Measurements from ENCODE around the gene TBX18. TPM values are rescaled to one million over a fixed set of nuclear protein-coding genes. Genes with fewer than 3 reads are reported as not detected.

TBX18 gene
- total and polyA plus RNA-seq, 7 experiments from 2014 or later, result not detected

DNA sequence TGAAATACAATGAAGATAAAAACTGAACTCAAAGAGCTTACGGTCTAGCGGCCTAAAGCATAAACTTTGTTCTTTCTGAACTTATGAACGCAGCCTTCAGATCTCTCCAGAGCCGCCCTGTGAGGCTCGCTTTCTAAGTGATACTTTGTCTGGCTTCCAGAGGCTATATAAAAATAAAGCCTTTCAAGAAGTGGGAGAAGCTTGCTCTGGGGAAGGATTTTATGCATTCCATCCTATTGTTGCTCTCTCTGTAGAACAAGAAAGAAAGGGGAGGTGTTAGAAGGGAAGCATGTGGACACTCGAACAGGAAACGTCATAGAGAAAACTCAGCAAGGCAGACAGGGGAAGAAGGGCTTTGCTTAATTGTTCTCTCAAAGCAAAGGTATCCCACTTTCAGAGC lies 77.0 kb downstream of the TBX18 start:
- H3K36me3 Mint-ChIP-seq, result no peaks in the 10 kb centered on the region
- no peaks in the 10 kb centered on the region for H3K9me3 ChIP-seq (ENCODE audit: control insufficient read depth in 2 of 3, low read length in 3 of 3)
- no peak overlapping the region for H3K4me3 ChIP-seq (ENCODE audit: low read length)
- H3K9me3 Mint-ChIP-seq, result peaks cover 0 to 6% (median 0%) of the 10 kb centered on the region in 11 donors
- H3K4me3 Mint-ChIP-seq, result no peak overlapping the region
- CTCF ChIA-PET, result no interaction called here
- POLR2A ChIA-PET, result no interaction called here
- no peaks in the 10 kb centered on the region for H3K27me3 ChIP-seq (ENCODE audit: control insufficient read depth in 2 of 2, insufficient read depth in 2 of 2, low read length in 2 of 2)
- H3K27ac ChIP-seq (ENCODE audit: low read depth, low read length), result no peak overlapping the region
- H3K4me1 ChIP-seq (ENCODE audit: control insufficient read depth in 2 of 2, insufficient read depth in 2 of 2, low read length in 2 of 2), result no peaks in the 10 kb centered on the region
- DNase-seq (no peak), ATAC-seq (no peak)
- H3K4me1 Mint-ChIP-seq, result no peaks in the 10 kb centered on the region
- no peak overlapping the region for H3K27ac Mint-ChIP-seq
- intact Hi-C loops (cut with micrococcal nuclease), result no loop called here
- H3K27me3 Mint-ChIP-seq, result peaks cover 0 to 4% (median 0%) of the 10 kb centered on the region in 5 donors
- H3K36me3 ChIP-seq (ENCODE audit: control insufficient read depth in 2 of 3, insufficient read depth in 3 of 3, low read length in 3 of 3), result no peaks in the 10 kb centered on the region

DNA sequence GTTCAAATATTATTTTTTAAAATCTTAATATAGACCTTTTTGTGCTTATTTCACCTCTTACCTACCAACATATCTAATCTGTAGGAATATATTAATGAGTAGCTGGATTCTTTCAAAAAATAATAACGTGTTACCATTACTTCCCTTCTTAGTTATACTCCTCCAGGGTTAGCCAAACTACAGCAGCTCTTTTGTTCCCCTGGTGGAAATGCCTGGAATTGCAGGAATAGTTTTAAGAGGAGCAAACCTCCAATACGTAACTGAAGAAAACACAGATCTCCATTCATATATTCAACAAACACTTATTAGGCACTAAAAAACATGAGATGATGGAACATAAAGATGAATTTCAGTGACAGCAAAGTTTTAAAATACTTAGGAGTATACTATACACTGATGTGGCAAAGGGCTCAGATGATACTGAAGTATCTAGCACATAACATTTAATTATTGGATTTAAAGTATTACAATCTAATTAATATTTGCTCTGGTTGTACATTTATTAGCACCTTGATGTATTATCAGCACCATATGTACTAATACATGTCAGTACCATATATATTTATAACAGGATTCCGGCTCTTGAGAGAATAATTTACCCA lies 78.3 kb downstream of the TBX18 start:
- no peaks in the 10 kb centered on the region for H3K4me1 ChIP-seq (ENCODE audit: control insufficient read depth in 2 of 2, insufficient read depth in 2 of 2, low read length in 2 of 2)
- no peak overlapping the region for H3K27ac ChIP-seq (ENCODE audit: low read depth, low read length)
- POLR2A ChIA-PET, result no interaction called here
- no peaks in the 10 kb centered on the region for H3K27me3 ChIP-seq (ENCODE audit: control insufficient read depth in 2 of 2, insufficient read depth in 2 of 2, low read length in 2 of 2)
- Mint-ChIP-seq H3K27ac (no peak overlapping the region), H3K9me3 (peaks cover 0 to 6% (median 0%) of the 10 kb centered on the region in 11 donors), H3K36me3 (no peaks in the 10 kb centered on the region), H3K4me1 (no peaks in the 10 kb centered on the region), H3K4me3 (no peak overlapping the region), H3K27me3 (no peaks in the 10 kb centered on the region)
- H3K36me3 ChIP-seq (ENCODE audit: control insufficient read depth in 2 of 3, insufficient read depth in 3 of 3, low read length in 3 of 3), result no peaks in the 10 kb centered on the region
- no peaks in the 10 kb centered on the region for H3K9me3 ChIP-seq (ENCODE audit: control insufficient read depth in 2 of 3, low read length in 3 of 3)
- H3K4me3 ChIP-seq (ENCODE audit: low read length), result no peak overlapping the region
- no peak for ATAC-seq
- intact Hi-C loops (cut with micrococcal nuclease), result no loop called here
- CTCF ChIA-PET, result no interaction called here
- no peak for DNase-seq

DNA sequence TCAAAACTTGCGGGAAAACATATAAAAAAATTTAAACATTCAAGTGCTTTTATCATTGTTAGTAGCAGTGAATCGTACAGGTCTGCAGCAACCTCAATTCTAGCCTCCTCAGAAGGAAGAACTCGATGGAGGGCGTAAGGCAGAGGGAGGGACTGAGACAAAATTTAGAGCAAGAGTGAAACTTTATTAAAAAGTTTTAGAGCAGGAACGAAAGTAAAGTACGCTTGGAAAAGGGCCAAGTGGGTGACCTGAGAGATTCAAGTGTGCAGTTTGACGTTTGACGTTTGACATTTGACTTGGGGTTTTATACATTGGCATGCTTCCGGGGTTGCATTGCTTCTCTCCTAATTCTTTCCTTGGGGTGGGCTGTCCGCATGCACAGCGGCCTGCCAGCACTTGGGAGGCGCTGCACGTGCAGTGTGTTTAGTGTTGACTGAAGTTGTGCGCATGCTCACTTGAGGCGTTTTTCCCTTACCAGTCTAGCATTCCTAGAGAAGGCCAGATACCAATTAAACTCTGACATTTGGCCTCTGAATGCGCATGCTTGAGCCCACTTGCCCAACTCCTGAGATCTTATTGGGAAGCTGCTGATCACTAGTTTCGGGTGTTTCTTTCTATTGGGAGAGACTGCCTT lies 82.6 kb downstream of the TBX18 start:
- DNase-seq (no peak), ATAC-seq (no peak)
- no peak overlapping the region for H3K27ac Mint-ChIP-seq
- H3K4me3 Mint-ChIP-seq, result no peak overlapping the region
- H3K27me3 Mint-ChIP-seq, result no peaks in the 10 kb centered on the region
- intact Hi-C loops (cut with micrococcal nuclease), result no loop called here
- H3K9me3 Mint-ChIP-seq, result peaks cover 0 to 5% (median 0%) of the 10 kb centered on the region in 11 donors
- H3K27ac ChIP-seq (ENCODE audit: low read depth, low read length), result no peak overlapping the region
- no peaks in the 10 kb centered on the region for H3K36me3 ChIP-seq (ENCODE audit: control insufficient read depth in 2 of 3, insufficient read depth in 3 of 3, low read length in 3 of 3)
- no peak overlapping the region for H3K4me3 ChIP-seq (ENCODE audit: low read length)
- peaks cover 0 to under 1% (median 0%) of the 10 kb centered on the region in 7 donors for H3K4me1 Mint-ChIP-seq
- H3K36me3 Mint-ChIP-seq, result no peaks in the 10 kb centered on the region
- H3K4me1 ChIP-seq (ENCODE audit: control insufficient read depth in 2 of 2, insufficient read depth in 2 of 2, low read length in 2 of 2), result no peaks in the 10 kb centered on the region
- no peaks in the 10 kb centered on the region for H3K27me3 ChIP-seq (ENCODE audit: control insufficient read depth in 2 of 2, insufficient read depth in 2 of 2, low read length in 2 of 2)
- ChIA-PET CTCF (no interaction called here), POLR2A (no interaction called here)
- H3K9me3 ChIP-seq (ENCODE audit: control insufficient read depth in 2 of 3, low read length in 3 of 3), result no peaks in the 10 kb centered on the region

DNA sequence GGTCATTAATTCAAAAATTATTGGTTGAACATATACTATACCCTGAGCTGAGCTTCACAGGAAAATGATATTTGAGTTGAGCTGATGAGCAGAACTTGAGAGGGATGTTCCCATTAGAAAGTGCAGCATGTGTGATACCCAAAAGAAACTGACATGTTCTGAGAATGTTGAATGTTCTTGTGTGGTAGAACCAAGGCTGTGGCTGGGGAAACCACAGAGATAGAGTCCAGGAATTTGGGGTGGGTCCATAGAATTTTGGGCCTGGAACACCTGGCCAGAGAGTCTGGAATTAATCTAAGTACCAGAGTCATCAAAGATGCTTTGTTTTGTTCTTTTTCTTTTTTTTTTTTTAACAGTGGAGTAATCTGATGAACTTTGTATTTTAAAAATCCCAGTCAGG lies 88.7 kb downstream of the TBX18 start:
- H3K27me3 Mint-ChIP-seq, result no peaks in the 10 kb centered on the region

DNA sequence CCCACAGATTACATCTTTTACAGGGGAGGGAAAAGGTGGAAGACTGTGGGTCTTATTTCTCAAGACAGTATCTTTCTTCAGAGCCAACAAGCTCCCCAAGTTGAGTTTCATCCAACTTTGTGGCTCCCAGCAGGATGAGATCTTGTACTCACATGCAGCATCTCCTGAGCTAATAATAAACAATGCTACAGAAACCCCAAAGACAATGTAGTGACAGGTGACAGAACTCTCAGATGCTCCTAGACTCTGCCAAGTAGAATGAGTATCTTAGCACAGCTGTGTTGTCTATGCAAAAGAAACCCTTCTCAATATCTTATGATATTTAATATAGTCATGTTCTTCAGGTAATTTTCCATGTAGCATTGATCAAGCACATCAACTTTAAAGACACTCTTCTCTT lies 90.0 kb downstream of the TBX18 start:
- Histone ChIP-seq H3K27me3 (ENCODE audit: control insufficient read depth in 2 of 2, insufficient read depth in 2 of 2, low read length in 2 of 2) (no peaks in the 10 kb centered on the region), H3K4me1 (ENCODE audit: control insufficient read depth in 2 of 2, insufficient read depth in 2 of 2, low read length in 2 of 2) (no peaks in the 10 kb centered on the region), H3K9me3 (ENCODE audit: control insufficient read depth in 2 of 3, low read length in 3 of 3) (no peaks in the 10 kb centered on the region), H3K4me3 (ENCODE audit: low read length) (no peak overlapping the region), H3K36me3 (ENCODE audit: control insufficient read depth in 2 of 3, insufficient read depth in 3 of 3, low read length in 3 of 3) (no peaks in the 10 kb centered on the region), H3K27ac (ENCODE audit: low read depth, low read length) (no peak overlapping the region)
- ChIA-PET CTCF (no interaction called here), POLR2A (no interaction called here)
- ATAC-seq (no peak), DNase-seq (no peak)
- Mint-ChIP-seq H3K36me3 (no peaks in the 10 kb centered on the region), H3K4me1 (peaks cover 0 to 2% (median 0%) of the 10 kb centered on the region in 7 donors), H3K27me3 (no peaks in the 10 kb centered on the region), H3K27ac (no peak overlapping the region), H3K9me3 (peaks cover 0 to 12% (median 3%) of the 10 kb centered on the region in 11 donors), H3K4me3 (no peak overlapping the region)
- intact Hi-C loops (cut with micrococcal nuclease), result no loop called here

More for the DNA sequence above, 88.7 kb downstream of the TBX18 start:
- ChIA-PET POLR2A (no interaction called here), CTCF (no interaction called here)
- H3K27ac Mint-ChIP-seq, result no peak overlapping the region
- intact Hi-C loops (cut with micrococcal nuclease), result no loop called here
- no peak overlapping the region for H3K4me3 Mint-ChIP-seq
- peaks cover 0 to 12% (median 3%) of the 10 kb centered on the region in 11 donors for H3K9me3 Mint-ChIP-seq
- H3K9me3 ChIP-seq (ENCODE audit: control insufficient read depth in 2 of 3, low read length in 3 of 3), result no peaks in the 10 kb centered on the region
- no peak for ATAC-seq
- H3K4me3 ChIP-seq (ENCODE audit: low read length), result no peak overlapping the region
- H3K4me1 ChIP-seq (ENCODE audit: control insufficient read depth in 2 of 2, insufficient read depth in 2 of 2, low read length in 2 of 2), result no peaks in the 10 kb centered on the region
- no peaks in the 10 kb centered on the region for H3K36me3 ChIP-seq (ENCODE audit: control insufficient read depth in 2 of 3, insufficient read depth in 3 of 3, low read length in 3 of 3)
- H3K36me3 Mint-ChIP-seq, result no peaks in the 10 kb centered on the region
- H3K27me3 ChIP-seq (ENCODE audit: control insufficient read depth in 2 of 2, insufficient read depth in 2 of 2, low read length in 2 of 2), result no peaks in the 10 kb centered on the region
- H3K27ac ChIP-seq (ENCODE audit: low read depth, low read length), result no peak overlapping the region
- DNase-seq, result no peak
- peaks cover 0 to 2% (median 0%) of the 10 kb centered on the region in 7 donors for H3K4me1 Mint-ChIP-seq

DNA sequence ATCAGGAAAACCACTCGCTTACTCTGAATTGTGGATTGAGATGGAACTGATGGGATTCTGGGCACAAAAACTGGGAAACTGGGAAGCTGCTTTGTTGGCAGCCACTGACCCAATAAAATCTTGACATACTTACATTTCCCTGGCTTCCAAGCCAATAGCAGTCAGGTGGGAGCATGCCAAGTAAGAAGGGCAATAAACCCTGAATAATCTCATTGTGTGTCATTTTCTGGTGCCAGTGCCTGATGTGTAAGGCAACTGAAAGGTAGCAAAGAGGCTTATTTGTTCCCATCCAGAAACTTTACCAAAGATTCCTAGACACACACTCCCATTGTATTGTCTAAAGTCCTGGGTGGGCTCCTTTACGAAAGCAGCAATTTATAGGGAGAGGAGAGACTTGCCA lies 93.2 kb downstream of the TBX18 start:
- no peak for DNase-seq
- H3K9me3 Mint-ChIP-seq, result peaks cover 0 to 14% (median 1%) of the 10 kb centered on the region in 11 donors
- Histone ChIP-seq H3K4me3 (ENCODE audit: low read length) (no peak overlapping the region), H3K36me3 (ENCODE audit: control insufficient read depth in 2 of 3, insufficient read depth in 3 of 3, low read length in 3 of 3) (no peaks in the 10 kb centered on the region), H3K9me3 (ENCODE audit: control insufficient read depth in 2 of 3, low read length in 3 of 3) (no peaks in the 10 kb centered on the region), H3K27me3 (ENCODE audit: control insufficient read depth in 2 of 2, insufficient read depth in 2 of 2, low read length in 2 of 2) (no peaks in the 10 kb centered on the region), H3K4me1 (ENCODE audit: control insufficient read depth in 2 of 2, insufficient read depth in 2 of 2, low read length in 2 of 2) (no peaks in the 10 kb centered on the region), H3K27ac (ENCODE audit: low read depth, low read length) (no peak overlapping the region)
- intact Hi-C loops (cut with micrococcal nuclease), result no loop called here
- H3K36me3 Mint-ChIP-seq, result peaks cover 0 to 4% (median 0%) of the 10 kb centered on the region in 5 donors
- H3K4me1 Mint-ChIP-seq, result no peaks in the 10 kb centered on the region
- no peak for ATAC-seq
- H3K27ac Mint-ChIP-seq, result no peak overlapping the region
- ChIA-PET CTCF (no interaction called here), POLR2A (no interaction called here)
- no peaks in the 10 kb centered on the region for H3K27me3 Mint-ChIP-seq
- no peak overlapping the region for H3K4me3 Mint-ChIP-seq

DNA sequence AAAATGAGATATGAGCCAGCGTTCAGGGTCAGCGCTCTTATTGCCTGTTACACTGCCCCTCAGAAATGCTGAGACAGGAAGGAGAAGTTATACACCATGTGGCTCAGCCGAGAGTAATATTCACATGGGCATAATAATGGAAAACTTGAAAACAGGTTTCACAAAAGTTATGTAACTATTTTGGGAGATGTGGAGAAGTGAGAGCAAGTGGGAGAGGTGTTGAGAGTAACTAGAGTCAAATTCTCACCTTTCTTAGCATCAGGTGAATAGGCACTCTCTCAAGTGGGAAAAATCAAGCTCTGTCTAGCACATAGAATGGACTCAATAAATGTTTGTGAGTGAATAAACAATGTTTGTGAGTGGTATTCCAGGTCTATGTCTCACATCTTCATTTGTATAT lies 94.5 kb downstream of the TBX18 start:
- ChIA-PET POLR2A (no interaction called here), CTCF (no interaction called here)
- H3K27ac ChIP-seq (ENCODE audit: low read depth, low read length), result no peak overlapping the region
- Mint-ChIP-seq H3K4me1 (no peaks in the 10 kb centered on the region), H3K4me3 (no peak overlapping the region), H3K36me3 (peaks cover 0 to 4% (median 0%) of the 10 kb centered on the region in 5 donors), H3K27me3 (no peaks in the 10 kb centered on the region), H3K9me3 (peaks cover 0 to 12% (median 0%) of the 10 kb centered on the region in 11 donors), H3K27ac (no peak overlapping the region)
- no peak for ATAC-seq
- H3K27me3 ChIP-seq (ENCODE audit: control insufficient read depth in 2 of 2, insufficient read depth in 2 of 2, low read length in 2 of 2), result no peaks in the 10 kb centered on the region
- no peaks in the 10 kb centered on the region for H3K4me1 ChIP-seq (ENCODE audit: control insufficient read depth in 2 of 2, insufficient read depth in 2 of 2, low read length in 2 of 2)
- DNase-seq, result no peak
- H3K9me3 ChIP-seq (ENCODE audit: control insufficient read depth in 2 of 3, low read length in 3 of 3), result no peaks in the 10 kb centered on the region
- H3K4me3 ChIP-seq (ENCODE audit: low read length), result no peak overlapping the region
- intact Hi-C loops (cut with micrococcal nuclease), result no loop called here
- H3K36me3 ChIP-seq (ENCODE audit: control insufficient read depth in 2 of 3, insufficient read depth in 3 of 3, low read length in 3 of 3), result no peaks in the 10 kb centered on the region
